ENCODE measurements around the gene SMIM8. TPM values are rescaled to one million over a fixed set of nuclear protein-coding genes. Genes with fewer than 3 reads are reported as not detected.

The SMIM8 gene
- total RNA-seq, 2 donors from 2014 or later, result 6.7 to 11.2 TPM

DNA sequence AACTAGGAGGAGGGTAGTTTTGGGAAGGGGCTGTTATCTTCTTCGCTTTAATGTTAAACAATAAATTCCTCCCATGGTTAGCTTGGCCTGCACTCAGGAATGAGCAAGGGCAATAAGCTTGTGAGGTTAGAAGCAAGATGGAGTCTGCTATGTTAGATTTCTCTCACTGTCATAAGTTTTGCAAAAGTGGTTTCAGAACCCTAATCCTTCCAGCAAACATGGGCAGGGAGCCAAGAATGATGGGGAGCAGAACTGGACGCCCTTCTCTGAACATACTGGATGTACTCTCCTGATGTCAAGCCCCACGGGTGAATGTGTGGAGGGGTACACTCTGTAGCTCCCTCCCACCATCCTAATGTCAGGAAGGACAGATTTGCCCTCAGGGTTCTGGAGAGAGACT lies 44.5 kb downstream of the SMIM8 start:
- Histone ChIP-seq H3K27me3 (no peaks in the 10 kb centered on the region), H3K27ac (no peak overlapping the region), H3K36me3 (replicated peaks in 1 of 2; ENCODE audit: insufficient read depth in 1 of 2, low read depth in 2 of 2) (no peaks in the 10 kb centered on the region), H3K9me3 (no peaks in the 10 kb centered on the region), H3K4me3 (no peak overlapping the region), H3K4me1 (no peaks in the 10 kb centered on the region)
- ATAC-seq (no peak), DNase-seq (no peak)
- 89 to 94% methylated on average over 3 of the region's 3 CpGs for WGBS, 2 donors
- TF ChIP-seq POLR2A (IDR thresholded peaks at IDR 0.05) (no peak), CTCF (IDR thresholded peaks at IDR 0.05) (no peak)
- intact Hi-C loops (cut with DNase I), result no loop called here

- Histone ChIP-seq H3K4me1 (no peaks in the 10 kb centered on the region), H3K27me3 (no peaks in the 10 kb centered on the region), H3K27ac (no peak overlapping the region), H3K36me3 (replicated peaks in 1 of 2; ENCODE audit: insufficient read depth in 1 of 2, low read depth in 2 of 2) (no peaks in the 10 kb centered on the region), H3K4me3 (no peak overlapping the region), H3K9me3 (no peaks in the 10 kb centered on the region)
- 79 to 87% methylated on average over 2 of the region's 2 CpGs for WGBS, 2 donors
- intact Hi-C loops (cut with DNase I), result no loop called here
- TF ChIP-seq POLR2A (IDR thresholded peaks at IDR 0.05) (no peak), CTCF (IDR thresholded peaks at IDR 0.05) (no peak)
- no peak for DNase-seq
- no peak for ATAC-seq
These were observed 51.0 kb downstream of the SMIM8 start for GRCh38 chr6:87373377-87373776.

DNA sequence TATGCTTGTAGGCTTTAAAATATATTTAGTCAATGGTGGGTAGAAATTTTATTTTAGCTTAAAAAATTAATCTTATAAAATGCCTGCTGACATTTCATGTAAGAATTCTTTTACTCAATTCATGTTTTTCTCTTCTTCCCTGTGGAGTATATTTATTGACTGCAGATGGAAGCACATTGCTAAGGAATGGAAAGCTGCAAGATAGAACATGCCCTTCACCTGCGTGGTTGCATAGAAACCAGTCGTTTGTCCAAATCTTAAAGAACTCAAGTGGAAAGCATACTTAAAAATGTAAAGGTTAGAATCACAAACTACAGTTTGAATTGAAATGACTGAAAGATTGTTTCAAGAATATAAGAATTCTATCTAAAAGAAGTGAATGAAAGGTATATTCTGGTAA lies 52.9 kb downstream of the SMIM8 start:
- TF ChIP-seq POLR2A (IDR thresholded peaks at IDR 0.05) (no peak), CTCF (IDR thresholded peaks at IDR 0.05) (no peak)
- H3K4me3 ChIP-seq, result no peak overlapping the region
- intact Hi-C loops (cut with DNase I), result no loop called here

DNA sequence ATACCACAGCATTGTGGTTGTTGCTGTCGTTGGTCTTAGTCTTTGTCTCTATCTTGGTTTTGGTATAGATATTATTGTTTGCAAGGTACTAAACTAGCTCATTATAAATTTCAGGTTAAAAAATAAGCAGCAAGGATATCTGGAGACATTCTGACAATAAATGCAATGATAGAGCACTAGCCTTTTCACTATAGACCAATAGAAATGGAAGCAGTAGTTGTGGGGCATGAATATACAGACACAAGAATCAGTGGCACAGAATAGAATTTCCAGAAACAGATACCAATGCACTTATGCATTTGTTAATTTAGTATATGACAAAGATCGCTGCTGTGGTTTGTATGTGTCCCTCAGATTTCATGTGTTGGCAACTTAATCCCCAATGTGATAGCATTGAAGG lies 54.3 kb downstream of the SMIM8 start:
- H3K4me3 ChIP-seq, result no peak overlapping the region
- WGBS, 2 donors, result 87 to 95% methylated on average over 2 of the region's 2 CpGs
- H3K27ac ChIP-seq, result no peak overlapping the region
- no peaks in the 10 kb centered on the region for H3K27me3 ChIP-seq
- H3K36me3 ChIP-seq (replicated peaks in 1 of 2; ENCODE audit: insufficient read depth in 1 of 2, low read depth in 2 of 2), result no peaks in the 10 kb centered on the region
- TF ChIP-seq CTCF (IDR thresholded peaks at IDR 0.05) (no peak), POLR2A (IDR thresholded peaks at IDR 0.05) (no peak)
- H3K9me3 ChIP-seq, result no peaks in the 10 kb centered on the region
- H3K4me1 ChIP-seq, result no peaks in the 10 kb centered on the region
- DNase-seq (no peak), ATAC-seq (no peak)
- intact Hi-C loops (cut with DNase I), result no loop called here

More for the DNA sequence above, 52.9 kb downstream of the SMIM8 start:
- Histone ChIP-seq H3K36me3 (replicated peaks in 1 of 2; ENCODE audit: insufficient read depth in 1 of 2, low read depth in 2 of 2) (no peaks in the 10 kb centered on the region), H3K9me3 (no peaks in the 10 kb centered on the region), H3K27ac (no peak overlapping the region), H3K27me3 (no peaks in the 10 kb centered on the region), H3K4me1 (no peaks in the 10 kb centered on the region)
- DNase-seq, result no peak
- WGBS, 2 donors, result 89 to 90% methylated on average over 2 of the region's 2 CpGs
- ATAC-seq, result no peak

GRCh38 chr6:87378947-87379346 lies 56.6 kb downstream of the SMIM8 start:
- 76 to 85% methylated on average over 4 of the region's 4 CpGs for WGBS, 2 donors
- no peak overlapping the region for H3K4me3 ChIP-seq
- ATAC-seq, result no peak
- no peak for DNase-seq
- H3K4me1 ChIP-seq, result no peaks in the 10 kb centered on the region
- no peaks in the 10 kb centered on the region for H3K9me3 ChIP-seq
- H3K36me3 ChIP-seq (replicated peaks in 1 of 2; ENCODE audit: insufficient read depth in 1 of 2, low read depth in 2 of 2), result no peaks in the 10 kb centered on the region
- no peaks in the 10 kb centered on the region for H3K27me3 ChIP-seq
- intact Hi-C loops (cut with DNase I), result no loop called here
- no peak overlapping the region for H3K27ac ChIP-seq
- TF ChIP-seq CTCF (IDR thresholded peaks at IDR 0.05), result no peak
- no peak for TF ChIP-seq POLR2A (IDR thresholded peaks at IDR 0.05)

Data from body of pancreas (tissue), 4 donors.